Measurements from ENCODE around the gene SP6.

DNA sequence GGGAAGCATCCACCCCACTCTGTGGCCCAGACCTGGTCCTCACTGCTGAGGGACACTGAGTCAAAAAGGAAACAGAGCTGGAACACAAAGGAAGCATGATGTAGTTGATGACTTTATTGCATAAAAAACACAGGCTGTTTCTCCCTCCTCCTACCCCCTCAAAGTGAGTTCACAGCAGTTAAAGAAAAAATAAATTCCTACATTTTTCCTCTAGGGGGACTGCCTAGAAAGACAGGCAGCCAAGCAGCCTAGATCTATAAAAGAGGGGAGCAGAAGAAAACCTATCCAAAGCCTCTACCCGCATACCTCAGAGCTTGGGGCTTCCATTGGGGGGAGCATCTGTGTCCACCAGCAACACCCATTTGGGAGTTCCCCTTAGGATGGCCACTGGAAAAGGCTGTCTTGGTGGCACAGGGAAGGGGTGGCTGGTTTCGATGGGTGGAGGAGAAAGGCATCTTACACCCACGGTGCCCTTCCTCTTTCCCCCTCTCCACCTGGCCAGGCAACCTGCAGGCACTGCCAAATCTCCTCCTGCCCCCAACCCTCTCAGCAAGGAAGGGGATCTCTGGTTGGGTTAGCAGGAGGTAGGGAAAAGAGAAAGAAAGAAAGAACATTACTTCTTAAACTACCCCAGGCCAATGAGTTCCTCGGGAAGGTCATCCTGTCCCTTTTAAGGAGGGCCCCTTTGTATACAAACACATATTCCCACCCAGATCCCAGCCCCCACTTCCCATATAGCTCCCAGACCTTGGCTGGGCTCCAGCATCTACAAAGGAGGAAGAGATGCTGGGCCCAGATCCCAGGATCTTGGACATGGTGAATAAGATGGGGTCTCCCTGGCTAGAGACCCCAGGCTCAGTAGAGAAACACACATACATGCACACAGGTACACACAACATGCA, 5.9 kb downstream of the SP6 start:
- TF ChIP-seq, protein P1, sequence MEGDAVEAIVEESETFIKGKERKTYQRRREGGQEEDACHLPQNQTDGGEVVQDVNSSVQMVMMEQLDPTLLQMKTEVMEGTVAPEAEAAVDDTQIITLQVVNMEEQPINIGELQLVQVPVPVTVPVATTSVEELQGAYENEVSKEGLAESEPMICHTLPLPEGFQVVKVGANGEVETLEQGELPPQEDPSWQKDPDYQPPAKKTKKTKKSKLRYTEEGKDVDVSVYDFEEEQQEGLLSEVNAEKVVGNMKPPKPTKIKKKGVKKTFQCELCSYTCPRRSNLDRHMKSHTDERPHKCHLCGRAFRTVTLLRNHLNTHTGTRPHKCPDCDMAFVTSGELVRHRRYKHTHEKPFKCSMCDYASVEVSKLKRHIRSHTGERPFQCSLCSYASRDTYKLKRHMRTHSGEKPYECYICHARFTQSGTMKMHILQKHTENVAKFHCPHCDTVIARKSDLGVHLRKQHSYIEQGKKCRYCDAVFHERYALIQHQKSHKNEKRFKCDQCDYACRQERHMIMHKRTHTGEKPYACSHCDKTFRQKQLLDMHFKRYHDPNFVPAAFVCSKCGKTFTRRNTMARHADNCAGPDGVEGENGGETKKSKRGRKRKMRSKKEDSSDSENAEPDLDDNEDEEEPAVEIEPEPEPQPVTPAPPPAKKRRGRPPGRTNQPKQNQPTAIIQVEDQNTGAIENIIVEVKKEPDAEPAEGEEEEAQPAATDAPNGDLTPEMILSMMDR (conservative IDR thresholded peaks at IDR 0.05; ENCODE audit: low read depth, low read length) = peak; percentile 37
- TF ChIP-seq RCOR1 (IDR thresholded peaks at IDR 0.05; ENCODE audit: insufficient replicate concordance, low read length) (no peak), POLR2A (IDR thresholded peaks at IDR 0.05; ENCODE audit: low read depth, low read length) (no peak), MAFK (IDR thresholded peaks at IDR 0.05; ENCODE audit: low read depth, low read length) (no peak), CEBPB (IDR thresholded peaks at IDR 0.05; ENCODE audit: low read depth, low read length) (no peak)
